ENCODE data around the gene INSC.

Gene INSC

GRCh38 chr11:15229069-15229468 lies 114.3 kb downstream of the INSC start:
- no peak for DNase-seq

- no peak for DNase-seq
These were observed 117.8 kb downstream of the INSC start for GRCh38 chr11:15232496-15232895.

GRCh38 chr11:15233371-15234165 lies 118.8 kb downstream of the INSC start:
- DNase-seq = no peak

- DNase-seq = no peak
These were observed 120.1 kb downstream of the INSC start for GRCh38 chr11:15234796-15235195.

- DNase-seq = no peak
These were observed 121.8 kb downstream of the INSC start for GRCh38 chr11:15236559-15236958.

GRCh38 chr11:15238856-15239255 lies 124.1 kb downstream of the INSC start:
- no peak for DNase-seq

GRCh38 chr11:15248749-15249148 lies 134.0 kb downstream of the INSC start:
- DNase-seq = no peak

- no peak for DNase-seq
These were observed 143.9 kb downstream of the INSC start for GRCh38 chr11:15258433-15259165.

- no peak for DNase-seq
These were observed 152.3 kb downstream of the INSC start for GRCh38 chr11:15266999-15267398.

GRCh38 chr11:15268598-15268997 lies 153.9 kb downstream of the INSC start:
- no peak for DNase-seq

- no peak for DNase-seq
These were observed 160.4 kb downstream of the INSC start for GRCh38 chr11:15275141-15275540.

GRCh38 chr11:15276621-15277020 lies 161.9 kb downstream of the INSC start:
- DNase-seq = no peak

- no peak for DNase-seq
These were observed 163.4 kb downstream of the INSC start for GRCh38 chr11:15278128-15278527.

GRCh38 chr11:15280393-15280792 lies 165.7 kb downstream of the INSC start:
- DNase-seq = no peak

- DNase-seq = no peak
These were observed 168.0 kb downstream of the INSC start for GRCh38 chr11:15282754-15283153.

- DNase-seq = no peak
These were observed 171.7 kb downstream of the INSC start for GRCh38 chr11:15286465-15286864.

GRCh38 chr11:15288863-15289262 lies 174.1 kb downstream of the INSC start:
- DNase-seq = no peak

- DNase-seq = no peak
These were observed 175.0 kb downstream of the INSC start for GRCh38 chr11:15289723-15290122.

GRCh38 chr11:15291885-15292284 lies 177.2 kb downstream of the INSC start:
- no peak for DNase-seq

GRCh38 chr11:15293975-15294620 lies 179.4 kb downstream of the INSC start:
- DNase-seq = no peak

- no peak for DNase-seq
These were observed 181.0 kb downstream of the INSC start for GRCh38 chr11:15295695-15296094.

Data from activated CD4-positive, alpha-beta T cell treated with anti-CD3 and anti-CD28 coated beads for 48 hours (primary cell).